ENCODE measurements around the gene RNF213.

DNA sequence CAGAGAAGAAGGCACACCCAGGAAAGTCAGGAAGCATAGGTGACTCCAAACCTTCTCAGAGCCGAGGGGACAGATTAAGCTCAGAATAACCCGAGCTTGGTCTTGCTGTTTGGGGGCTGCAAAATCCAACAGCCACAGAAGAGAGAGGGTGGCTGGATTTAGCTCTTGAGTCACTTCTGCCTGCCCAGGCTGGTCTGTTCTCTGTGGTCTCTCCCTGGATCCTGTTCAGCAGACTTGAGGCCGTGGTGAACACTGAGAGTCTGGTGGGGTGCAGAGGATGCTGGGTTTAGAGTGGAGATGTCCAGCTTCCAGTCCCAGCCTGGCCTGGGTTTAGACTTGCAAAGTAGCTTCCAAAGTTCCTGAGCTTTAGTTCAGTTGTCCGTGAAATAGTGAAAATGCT lies 31.6 kb upstream of the RNF213 start:
- TF ChIP-seq CTCF (IDR thresholded peaks at IDR 0.05) (no peak), POLR2A (IDR thresholded peaks at IDR 0.05) (no peak)
